GM11168 (cell line): ENCODE results near the gene TRAM2.

Source experiments
- in situ Hi-C: fragments of 300-500 bp; cut with MboI; formaldehyde crosslinking; loops from one replicate; pipeline ENCODE4 v1.12.0; 2022; ENCODE audit warnings: low sequenced_read_pairs; ENCODE audit not compliant: unreplicated experiment

Gene TRAM2

DNA sequence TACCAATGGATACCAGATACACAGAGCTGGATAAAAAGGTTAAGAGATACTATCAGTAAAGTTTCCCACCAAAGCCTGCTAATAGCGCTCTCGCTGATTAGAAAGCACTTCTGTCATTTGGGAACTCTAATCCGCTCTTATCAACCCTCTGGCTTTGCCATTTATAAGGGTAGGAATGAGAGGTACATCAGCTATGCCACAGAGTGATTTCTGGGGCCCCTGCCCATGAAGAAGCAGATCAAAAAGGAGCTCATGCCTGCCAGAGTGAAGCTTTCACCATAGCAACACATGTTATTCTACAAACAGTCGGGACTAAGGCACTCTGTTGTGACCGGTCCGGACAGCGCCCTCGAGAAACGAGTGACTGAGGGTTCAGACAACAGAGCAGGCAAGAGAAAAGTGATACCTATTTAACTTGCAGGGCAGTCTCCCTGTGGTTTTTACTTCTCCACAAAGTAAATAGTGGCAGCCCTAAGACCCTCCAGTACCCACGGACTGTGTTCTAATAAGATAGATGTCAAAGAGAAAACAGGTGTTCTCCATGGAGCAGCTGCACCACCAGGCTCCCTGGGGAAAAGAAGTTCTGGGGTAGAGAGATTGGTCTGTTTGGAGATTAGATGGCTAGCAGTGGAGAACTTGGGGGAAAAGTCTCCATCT lies 5.6 kb downstream of the TRAM2 start:
- in situ Hi-C loops: no loop called here

DNA sequence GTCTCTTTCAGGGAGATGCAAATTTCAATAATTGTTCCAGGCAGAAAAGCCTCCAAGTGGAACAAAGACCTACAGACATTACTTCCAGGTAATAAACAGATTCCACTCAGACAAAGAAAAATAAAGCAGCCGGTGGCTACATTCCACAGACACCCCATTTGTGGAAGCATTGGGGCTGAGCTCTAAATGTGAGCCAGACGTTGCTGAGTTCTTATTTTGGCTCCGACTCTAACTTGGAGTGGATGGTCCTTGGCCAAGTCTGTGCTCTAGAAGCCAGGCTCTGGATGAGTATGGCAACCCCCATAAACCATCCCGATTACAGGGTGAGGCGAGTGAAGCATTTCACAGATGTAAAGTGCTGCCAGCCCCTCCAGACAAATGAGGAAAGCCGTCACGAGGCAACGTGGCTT lies 6.6 kb downstream of the TRAM2 start:
- in situ Hi-C loops: no loop called here

DNA sequence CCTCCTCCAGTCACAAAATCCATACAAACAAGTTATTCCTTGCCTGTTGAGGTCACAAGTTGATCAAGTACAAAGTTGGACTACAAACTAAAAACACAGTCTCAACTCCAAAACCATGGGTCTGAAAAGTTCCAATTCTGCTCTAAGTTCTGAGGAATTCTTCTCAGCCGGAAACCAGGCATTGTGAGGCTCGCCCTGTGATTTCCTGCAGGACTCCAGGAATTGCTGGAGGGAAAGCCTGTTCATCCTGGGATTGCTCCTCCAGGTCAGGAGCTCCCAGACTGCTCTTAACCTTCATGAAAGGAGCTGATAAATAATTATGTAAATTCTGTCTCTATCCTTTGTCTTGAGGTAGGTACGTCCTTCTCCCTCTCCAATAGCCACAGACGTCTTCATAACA lies 8.5 kb downstream of the TRAM2 start:
- in situ Hi-C loops: no loop called here

DNA sequence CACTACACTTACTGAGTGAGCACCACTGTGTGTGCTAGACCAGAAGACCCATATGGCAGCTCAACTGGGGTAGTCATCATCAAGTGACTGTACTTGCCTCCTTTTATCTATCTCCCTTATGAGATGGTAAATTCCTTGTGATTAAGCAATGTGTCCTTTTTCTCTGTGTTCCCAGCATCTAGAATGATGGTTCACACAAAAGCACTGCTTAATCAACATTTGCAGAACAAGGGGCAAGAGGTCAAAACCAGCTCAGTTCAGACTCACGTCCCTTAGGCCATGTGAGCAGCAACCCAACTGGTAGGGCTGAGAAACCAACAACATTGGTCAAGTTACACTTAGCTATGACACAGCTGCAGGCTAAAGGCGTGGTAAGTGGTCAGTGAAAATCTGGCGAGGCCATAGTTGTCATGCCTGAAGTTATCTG lies 10.0 kb downstream of the TRAM2 start:
- in situ Hi-C loops: no loop called here

DNA sequence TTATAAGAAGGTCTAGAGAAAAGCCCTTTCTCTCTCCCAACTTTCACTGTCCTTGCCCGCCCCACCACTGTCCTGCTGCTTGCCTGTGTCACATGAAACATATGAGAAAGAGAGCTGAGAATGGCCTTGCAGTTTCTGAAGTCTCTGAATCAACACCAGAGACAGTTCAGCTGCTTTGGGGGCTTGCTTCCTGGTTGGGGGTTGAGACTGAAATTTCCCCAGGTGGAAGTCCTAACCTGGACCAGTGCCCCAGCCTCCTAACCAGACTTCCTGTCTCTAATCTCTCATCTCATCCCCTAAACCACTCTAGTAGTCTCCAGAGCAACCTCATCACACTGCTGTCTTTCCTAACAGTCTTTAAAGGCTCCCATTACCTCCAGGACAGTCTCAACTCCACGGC lies 10.7 kb downstream of the TRAM2 start:
- in situ Hi-C loops: no loop called here

DNA sequence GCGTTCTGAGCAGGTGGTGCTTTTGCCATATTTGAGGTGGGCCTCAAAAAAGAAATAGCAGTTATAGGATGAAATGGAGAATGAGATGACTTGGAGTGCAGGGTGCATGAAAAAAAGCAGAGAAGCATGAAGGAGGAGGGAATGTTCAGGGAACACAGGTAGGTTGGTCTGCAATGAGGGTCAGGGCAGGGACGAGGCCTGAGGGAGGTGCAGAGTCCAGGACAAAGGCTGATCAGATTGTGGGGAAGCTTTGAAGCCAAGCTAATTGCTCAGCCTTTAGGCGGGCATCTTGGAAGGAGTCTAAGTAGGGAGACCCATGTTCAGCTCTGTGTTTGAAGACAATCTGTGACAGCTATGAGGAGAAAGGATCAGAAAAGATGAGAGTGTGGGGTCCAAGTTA lies 12.0 kb downstream of the TRAM2 start:
- in situ Hi-C loops: no loop called here

DNA sequence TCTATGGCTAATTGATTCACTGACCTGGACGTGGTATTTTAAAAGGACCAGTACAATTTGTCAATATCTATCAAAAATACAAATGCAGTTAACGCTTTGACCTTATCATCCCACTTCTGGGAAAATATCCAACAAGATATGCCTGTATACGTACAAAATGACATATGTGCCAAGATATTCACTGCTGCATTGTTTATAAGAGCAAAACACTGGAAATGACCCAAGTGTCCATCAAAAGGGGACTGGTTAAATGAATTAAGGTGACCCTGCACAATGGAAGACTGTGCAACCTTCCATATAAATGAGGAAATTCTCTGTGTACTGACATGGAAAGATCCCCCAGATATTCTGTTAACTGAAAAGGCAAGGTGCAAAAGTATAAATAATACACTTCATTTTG lies 13.9 kb downstream of the TRAM2 start:
- in situ Hi-C loops: no loop called here

DNA sequence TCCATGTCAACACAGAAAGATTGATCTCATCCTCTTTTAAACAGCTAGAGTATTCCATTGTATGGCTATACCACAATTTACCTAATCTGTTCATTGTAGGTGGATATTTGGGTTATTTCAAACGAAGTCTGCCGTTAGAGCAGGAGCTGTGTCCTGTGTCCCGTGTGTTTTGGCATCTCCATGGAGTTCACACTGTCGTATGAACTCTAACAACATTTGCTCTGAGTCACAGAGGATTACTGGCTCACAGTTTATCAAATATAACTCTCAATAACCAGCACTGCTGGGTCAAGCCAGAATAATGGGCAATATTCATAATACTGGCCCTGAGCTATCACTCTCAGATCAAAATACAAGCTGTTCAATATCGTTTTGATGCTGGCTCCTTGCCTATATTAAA lies 16.4 kb downstream of the TRAM2 start:
- in situ Hi-C loops: no loop called here

DNA sequence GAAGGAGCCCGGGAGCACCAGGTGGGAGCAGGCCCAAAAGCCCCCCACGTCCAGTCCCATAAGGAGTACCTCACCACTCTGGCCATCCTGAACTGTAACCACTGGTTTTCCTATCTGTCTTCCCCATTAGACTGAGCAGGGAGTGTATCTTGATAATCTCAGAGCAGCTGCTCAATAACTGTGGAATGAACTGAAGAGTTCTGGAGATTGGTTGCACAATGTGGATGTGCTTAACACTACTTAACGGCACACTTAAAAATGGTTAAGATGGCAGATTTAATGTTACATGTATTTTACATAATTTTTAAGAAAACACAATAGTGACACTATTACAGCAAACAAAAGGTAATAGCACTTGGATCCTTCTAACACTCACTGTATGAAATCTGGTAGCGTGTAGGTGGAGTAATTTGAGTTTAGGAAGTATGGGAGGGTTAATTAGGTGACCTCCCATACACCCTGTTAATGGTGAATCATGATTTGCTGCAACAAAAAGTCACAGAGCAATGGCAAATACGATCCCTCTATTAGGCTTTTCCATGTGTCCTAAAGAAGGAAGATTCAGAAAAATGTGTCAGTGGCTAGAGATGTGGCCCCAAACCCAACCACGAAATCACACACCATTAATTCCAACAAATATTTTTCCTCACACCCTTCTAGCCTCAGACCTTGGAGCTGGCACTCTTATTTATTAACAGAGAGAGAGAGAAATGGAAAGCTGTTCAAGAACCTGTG lies 18.4 kb downstream of the TRAM2 start:
- in situ Hi-C loops: no loop called here

DNA sequence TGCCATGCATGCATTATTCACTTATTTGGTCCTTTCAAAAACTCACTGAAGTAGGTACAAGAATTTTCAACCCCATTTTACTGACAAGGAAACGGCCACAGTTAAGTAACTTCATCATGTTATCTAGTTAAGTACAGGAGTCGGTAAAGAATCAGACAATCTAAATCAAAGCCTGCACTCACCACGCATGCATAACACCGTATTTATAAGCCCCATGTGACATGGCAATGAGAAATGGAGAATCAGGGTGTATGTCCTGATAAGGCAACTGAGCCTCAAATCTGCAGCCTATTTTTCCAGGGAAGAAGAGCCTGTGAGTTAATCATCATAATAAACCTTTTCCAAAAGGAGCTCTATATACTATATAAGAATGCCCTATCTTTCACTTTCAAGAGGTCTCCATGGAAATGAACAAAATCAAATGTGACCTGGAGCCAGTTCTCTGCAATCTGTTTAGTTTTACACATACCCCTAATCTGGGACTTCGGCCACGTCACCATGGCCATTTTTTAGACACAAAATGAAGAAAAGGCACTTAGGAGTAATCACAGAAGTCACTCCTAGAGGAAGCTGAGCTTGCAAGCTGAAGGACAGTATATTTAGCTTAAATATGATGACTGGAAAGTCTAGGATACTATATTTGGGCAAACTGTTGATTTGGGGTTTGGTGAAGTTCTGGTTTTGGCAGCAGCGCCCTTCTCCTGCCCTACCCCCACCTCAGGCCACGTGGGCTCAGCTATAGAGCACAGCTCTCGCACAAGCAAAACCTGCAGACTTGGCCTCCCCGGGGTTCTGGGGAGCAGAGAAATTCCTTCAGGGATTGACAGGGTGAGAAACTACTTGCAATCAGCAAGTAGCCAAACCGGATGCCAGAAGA lies 19.2 kb downstream of the TRAM2 start:
- in situ Hi-C loops: no loop called here

DNA sequence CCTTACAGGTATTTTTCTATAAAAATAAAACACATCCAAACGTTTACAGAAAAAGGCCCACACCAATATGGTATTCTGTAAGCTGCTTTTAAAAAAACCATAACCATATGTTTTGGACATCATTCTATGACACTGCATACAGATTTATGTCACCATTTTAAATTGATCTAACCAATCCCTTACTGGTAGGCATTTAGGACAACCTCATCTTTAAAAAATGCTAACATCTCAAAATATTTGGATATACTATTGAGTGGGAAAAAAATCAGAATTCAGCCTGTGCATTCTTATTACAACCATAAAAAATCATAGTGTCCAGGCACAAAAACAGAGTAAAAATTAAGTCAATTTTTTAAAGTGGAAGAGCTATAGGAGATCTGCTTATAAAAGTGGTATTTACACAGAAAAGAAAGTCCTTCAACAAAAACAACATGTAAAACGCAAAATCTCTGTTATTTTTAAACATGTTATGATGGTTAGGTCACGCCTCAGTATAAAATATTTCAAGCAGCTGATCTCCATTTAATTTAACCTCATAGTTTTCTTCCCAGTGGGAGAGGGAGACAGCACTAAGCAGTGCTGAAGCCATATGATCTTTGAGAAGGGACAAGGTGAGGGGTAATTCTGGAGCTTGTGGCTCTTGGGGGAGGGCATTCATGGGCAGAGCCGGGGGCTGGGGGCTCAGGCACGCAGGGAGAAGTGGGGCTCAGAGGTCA lies 21.2 kb downstream of the TRAM2 start:
- in situ Hi-C loops: no loop called here

DNA sequence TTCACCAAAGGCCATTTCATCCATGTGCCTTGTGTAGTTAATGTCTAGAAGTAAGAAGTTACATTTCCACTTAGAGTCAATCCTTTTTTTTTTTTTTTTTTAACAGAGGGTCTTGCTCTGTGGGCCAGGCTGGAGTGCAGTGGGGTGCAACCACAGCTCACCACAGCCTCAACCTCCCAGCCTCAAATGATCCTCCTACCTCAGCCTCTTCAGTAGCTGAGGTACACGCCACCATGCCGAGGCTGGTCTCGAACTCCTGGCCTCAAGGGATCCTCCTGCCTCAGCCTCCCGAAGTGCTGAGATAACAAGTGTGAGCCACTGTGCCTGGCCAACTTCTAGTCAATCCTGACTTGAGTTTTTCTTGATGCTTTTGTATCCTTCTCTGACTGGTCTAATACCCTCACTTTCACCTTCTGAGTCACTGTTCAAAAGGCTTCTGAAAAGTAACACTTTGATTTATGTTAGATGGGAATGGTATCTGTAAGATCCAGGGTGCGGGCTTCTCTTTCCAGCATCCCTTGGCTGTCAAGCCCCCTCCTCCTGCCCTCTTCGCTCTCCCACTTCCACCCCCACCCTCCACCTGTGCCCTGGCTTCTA lies 22.1 kb downstream of the TRAM2 start:
- in situ Hi-C loops: no loop called here

DNA sequence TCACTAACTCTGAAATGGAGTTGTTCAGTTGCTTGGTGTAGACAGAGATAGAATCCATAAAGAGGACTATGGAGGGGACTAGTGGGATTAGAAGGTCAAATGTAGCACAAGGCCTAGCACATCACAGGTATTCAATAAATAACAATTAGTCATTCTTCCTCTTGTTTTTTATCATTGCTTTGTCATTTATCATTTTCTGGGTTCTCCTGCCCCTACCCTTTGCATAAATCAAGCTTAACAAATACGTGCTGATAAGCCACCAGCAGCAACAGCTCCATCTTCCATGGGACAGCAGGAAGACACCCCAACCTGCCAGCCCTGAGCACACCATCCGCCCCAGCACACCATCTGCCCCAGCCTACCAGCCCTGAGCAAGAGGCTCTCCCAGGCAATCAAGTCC lies 23.1 kb downstream of the TRAM2 start:
- in situ Hi-C loops: no loop called here

DNA sequence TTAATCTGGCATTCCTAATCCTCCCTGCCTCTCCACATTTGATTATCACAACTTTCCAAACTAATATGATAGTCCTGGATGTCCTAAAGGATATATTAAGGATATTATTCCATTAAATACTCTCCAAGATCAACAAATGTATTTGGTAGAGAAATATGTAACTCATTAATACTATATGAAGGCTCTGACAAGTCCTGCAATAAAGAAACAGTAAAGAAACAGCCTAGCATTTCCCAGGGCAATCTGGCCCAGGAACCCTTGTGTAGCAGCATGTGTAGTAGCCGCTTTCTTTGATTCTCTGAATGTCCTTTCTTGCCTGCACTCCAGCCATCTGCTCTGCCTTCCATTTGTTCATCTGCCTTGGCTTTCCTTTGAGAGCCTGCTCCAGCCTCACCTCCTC lies 23.7 kb downstream of the TRAM2 start:
- in situ Hi-C loops: no loop called here

DNA sequence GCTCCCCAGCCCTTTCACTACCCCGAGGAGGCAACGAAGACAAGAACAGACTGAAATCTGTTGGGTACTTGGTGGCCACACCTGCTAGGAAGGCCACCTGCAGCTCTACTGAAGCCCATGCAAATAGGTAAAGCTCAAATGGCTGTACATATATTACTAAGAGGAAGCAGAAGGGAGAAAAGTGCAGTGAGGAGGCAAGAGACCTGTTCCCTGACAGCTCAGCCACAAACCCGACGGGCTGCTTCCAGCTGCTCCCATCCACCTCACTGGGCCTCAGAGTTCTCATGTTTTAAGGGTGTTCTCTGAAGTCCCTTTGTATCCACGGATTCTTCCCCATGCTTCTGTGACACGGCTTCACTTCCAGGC lies 24.6 kb downstream of the TRAM2 start:
- in situ Hi-C loops: no loop called here

DNA sequence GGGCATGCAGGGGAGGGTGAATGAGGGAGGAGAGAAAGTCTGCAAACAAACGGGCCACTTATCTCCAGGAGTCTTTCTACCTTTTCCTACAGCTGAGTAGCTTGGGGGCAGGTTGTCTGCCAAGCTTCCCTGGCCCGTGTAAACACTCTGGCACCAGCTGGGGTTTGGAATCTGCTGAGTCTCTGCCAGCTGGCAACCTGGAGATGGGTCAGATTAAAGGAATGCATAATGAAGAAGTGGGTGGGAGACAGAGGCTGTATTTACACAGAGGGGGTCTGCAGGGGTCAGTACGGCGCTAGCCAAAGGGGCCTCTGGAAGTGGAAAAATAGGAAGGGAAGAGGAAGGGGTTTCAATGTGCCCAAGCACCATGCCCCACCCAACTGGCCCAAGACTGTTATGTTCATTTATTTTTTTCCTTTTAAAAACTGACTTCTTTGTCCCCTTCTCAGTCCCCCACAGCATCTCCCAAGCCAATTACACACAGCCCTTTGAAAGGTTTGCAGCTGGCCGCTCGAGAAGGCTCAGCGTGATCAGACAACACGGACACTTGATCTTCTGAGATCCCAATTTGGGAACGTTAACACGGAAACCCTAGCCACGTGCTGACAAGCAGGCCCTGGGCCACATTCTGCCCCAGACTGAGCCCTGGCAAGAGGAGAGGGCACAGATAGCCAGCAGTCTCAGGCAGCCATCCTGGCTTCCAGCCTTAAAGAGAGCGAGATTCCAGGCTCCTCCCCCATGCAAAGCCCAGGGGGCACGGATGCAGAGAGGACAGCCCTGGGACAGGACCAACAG lies 25.2 kb downstream of the TRAM2 start:
- in situ Hi-C loops: no loop called here

DNA sequence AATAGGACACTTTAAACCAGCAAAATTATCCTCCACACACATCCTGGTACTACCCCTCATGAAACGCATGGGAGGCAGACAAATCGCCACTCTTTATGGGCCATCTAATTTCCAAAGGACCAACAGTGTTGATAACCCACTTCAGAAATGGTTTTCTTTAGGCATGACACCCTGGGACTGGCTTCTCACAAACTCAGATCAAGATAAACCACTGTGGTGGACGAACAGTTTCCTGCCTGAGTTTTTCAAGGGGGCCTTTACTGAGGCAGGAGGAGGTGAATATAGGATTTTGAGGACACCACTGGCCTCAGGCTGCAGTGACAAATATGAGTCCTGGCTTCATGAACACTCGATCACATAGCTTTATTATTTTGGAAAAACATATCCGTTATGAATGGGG lies 26.0 kb downstream of the TRAM2 start:
- in situ Hi-C loops: no loop called here

DNA sequence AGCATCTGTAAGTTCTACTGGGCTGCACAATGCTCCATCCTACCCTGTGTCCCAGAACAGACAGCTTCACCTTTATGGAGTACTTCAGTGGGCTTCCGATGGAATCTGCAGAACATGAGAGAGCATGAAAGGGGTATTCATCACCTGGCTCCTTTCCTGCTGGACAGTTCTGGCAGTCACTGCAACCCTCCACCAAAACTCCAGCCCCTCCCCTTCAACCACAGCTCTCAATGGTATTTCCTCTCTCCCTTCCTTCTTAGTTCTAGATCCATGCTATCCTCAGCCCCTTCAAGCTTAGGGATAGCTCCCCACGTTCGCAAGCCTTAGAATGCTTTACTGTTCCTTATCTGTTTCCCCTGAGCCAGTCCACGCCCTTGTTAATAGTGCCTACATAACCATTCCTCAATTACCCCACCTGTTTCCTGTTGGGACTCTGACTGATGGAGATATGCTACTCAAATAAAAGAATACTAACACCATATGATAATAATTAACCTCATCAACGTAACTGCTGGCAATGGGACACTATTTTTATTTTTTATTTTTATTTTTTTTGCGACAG lies 26.8 kb downstream of the TRAM2 start:
- in situ Hi-C loops: no loop called here

DNA sequence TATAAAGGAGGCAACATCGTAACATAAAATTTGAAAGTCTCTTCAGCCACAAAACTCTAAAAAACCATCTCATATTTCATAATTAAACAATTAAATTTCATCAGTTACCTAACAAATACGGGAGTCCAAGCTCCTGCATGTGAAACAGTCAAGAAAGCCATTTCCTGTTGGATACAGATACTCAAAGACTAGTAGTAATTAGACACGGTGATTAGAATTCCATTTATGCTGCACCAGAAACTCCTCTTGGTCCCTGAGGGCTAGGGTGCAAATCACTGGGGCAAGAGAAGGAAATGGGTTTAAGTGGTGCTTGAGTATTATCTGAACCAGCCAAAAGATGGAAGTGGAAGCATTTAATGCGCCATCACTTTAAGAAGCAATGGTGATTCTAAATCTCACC lies 27.4 kb downstream of the TRAM2 start:
- in situ Hi-C loops: no loop called here
